ENCODE results near the gene EFCAB5.

GRCh38 chr17:29941334-29941733, at the start of gene EFCAB5:
- TF ChIP-seq CTCF (IDR thresholded peaks at IDR 0.05 in 2 of 3, conservative IDR thresholded peaks at IDR 0.05 in 1 of 3; ENCODE audit: control insufficient read depth in 2 of 3, extremely low read depth in 1 of 3, insufficient read depth in 1 of 3, low read depth in 3 of 3, low read length in 3 of 3), result no peak
- TF ChIP-seq POLR2A (IDR thresholded peaks at IDR 0.05; ENCODE audit: low read depth, low read length), result no peak
- no peak for TF ChIP-seq SP1 (IDR thresholded peaks at IDR 0.05; ENCODE audit: low read depth, low read length)

Data from GM12878 (cell line).